ENCODE results near the gene YPEL5.

Gene YPEL5

GRCh38 chr2:30149976-30150375, 3.2 kb downstream of the YPEL5 start:
- Mint-ChIP-seq H3K9me3 (no peaks in the 10 kb centered on the region), H3K27ac (peak overlapping the region; percentile 89), H3K27me3 (no peaks in the 10 kb centered on the region), H3K4me1 (peaks cover 73% of the 10 kb centered on the region), H3K36me3 (peaks cover 10% of the 10 kb centered on the region), H3K4me3 (peak overlapping the region; percentile 60)

DNA sequence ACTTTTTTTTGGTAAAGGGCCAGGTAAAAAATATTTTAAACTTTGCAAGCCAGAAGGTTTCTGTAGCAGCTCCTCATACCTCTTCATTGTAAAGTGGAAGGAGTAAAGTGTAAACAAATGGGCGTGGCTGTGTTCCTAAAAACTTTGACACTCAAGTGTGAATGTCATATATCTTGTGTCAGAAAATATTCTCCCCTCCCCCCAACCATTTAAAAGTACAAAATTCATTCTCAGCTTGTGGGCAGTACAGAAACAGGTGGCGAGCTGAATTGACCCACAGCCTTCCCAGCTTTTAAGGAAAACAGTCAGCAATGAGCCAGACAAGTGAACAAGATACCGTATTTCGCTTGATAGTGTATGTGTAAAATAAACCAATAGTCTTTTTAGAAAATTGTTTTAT, 4.0 kb downstream of the YPEL5 start:
- H3K27me3 Mint-ChIP-seq: no peaks in the 10 kb centered on the region
- H3K36me3 Mint-ChIP-seq: peaks cover 10% of the 10 kb centered on the region
- peak overlapping the region; percentile 60 for H3K4me3 Mint-ChIP-seq
- H3K27ac Mint-ChIP-seq: no peak overlapping the region
- peaks cover 73% of the 10 kb centered on the region for H3K4me1 Mint-ChIP-seq
- no peaks in the 10 kb centered on the region for H3K9me3 Mint-ChIP-seq

GRCh38 chr2:30152385-30152784, 5.6 kb downstream of the YPEL5 start:
- H3K4me3 Mint-ChIP-seq: no peak overlapping the region
- peak overlapping the region; percentile 19 for H3K27ac Mint-ChIP-seq
- no peaks in the 10 kb centered on the region for H3K27me3 Mint-ChIP-seq
- peaks cover 13% of the 10 kb centered on the region for H3K36me3 Mint-ChIP-seq
- H3K9me3 Mint-ChIP-seq: no peaks in the 10 kb centered on the region
- H3K4me1 Mint-ChIP-seq: peaks cover 81% of the 10 kb centered on the region

- Mint-ChIP-seq H3K4me3 (no peak overlapping the region), H3K36me3 (peaks cover 14% of the 10 kb centered on the region), H3K27me3 (no peaks in the 10 kb centered on the region), H3K4me1 (peaks cover 70% of the 10 kb centered on the region), H3K27ac (no peak overlapping the region), H3K9me3 (no peaks in the 10 kb centered on the region)
Measured at GRCh38 chr2:30155202-30155601, 8.4 kb downstream of the YPEL5 start.

GRCh38 chr2:30155889-30156658, 9.3 kb downstream of the YPEL5 start:
- Mint-ChIP-seq H3K27ac (peak overlapping the region; percentile 76), H3K4me1 (peaks cover 64% of the 10 kb centered on the region), H3K4me3 (no peak overlapping the region), H3K27me3 (no peaks in the 10 kb centered on the region), H3K9me3 (no peaks in the 10 kb centered on the region), H3K36me3 (peaks cover 11% of the 10 kb centered on the region)

GRCh38 chr2:30157616-30158015, 10.8 kb downstream of the YPEL5 start:
- Mint-ChIP-seq H3K4me3 (no peak overlapping the region), H3K27ac (peak overlapping the region; percentile 23), H3K27me3 (no peaks in the 10 kb centered on the region), H3K9me3 (no peaks in the 10 kb centered on the region), H3K4me1 (peaks cover 57% of the 10 kb centered on the region), H3K36me3 (peaks cover 11% of the 10 kb centered on the region)

- H3K27ac Mint-ChIP-seq: no peak overlapping the region
- no peaks in the 10 kb centered on the region for H3K27me3 Mint-ChIP-seq
- peaks cover 43% of the 10 kb centered on the region for H3K4me1 Mint-ChIP-seq
- H3K9me3 Mint-ChIP-seq: no peaks in the 10 kb centered on the region
- peaks cover 9% of the 10 kb centered on the region for H3K36me3 Mint-ChIP-seq
- H3K4me3 Mint-ChIP-seq: no peak overlapping the region
Measured at GRCh38 chr2:30159766-30160165, 13.0 kb downstream of the YPEL5 start.

GRCh38 chr2:30161929-30162706, 15.3 kb downstream of the YPEL5 start:
- peak overlapping the region; percentile 93 for H3K27ac Mint-ChIP-seq
- H3K36me3 Mint-ChIP-seq: peaks cover 7% of the 10 kb centered on the region
- H3K9me3 Mint-ChIP-seq: no peaks in the 10 kb centered on the region
- H3K27me3 Mint-ChIP-seq: no peaks in the 10 kb centered on the region
- no peak overlapping the region for H3K4me3 Mint-ChIP-seq
- peaks cover 30% of the 10 kb centered on the region for H3K4me1 Mint-ChIP-seq

DNA sequence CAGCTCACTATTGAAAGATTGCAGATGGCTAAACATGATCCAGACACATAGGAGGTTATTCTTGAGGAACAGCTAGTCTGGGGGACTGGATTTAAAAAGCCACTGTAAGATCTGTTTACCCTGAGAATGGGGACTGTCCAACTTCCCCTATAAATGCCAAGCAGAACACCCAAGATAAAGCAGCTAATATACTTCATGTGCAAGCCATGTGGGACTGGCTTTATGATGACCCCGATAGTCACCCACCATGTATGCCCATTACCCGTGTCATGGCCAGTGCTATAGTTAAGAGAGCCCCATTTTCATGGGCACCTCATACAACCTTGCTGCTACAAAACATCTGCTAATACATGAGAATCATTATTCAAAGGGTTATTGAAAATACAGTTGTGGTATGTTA, 16.0 kb downstream of the YPEL5 start:
- Mint-ChIP-seq H3K4me3 (no peak overlapping the region), H3K27ac (no peak overlapping the region)

DNA sequence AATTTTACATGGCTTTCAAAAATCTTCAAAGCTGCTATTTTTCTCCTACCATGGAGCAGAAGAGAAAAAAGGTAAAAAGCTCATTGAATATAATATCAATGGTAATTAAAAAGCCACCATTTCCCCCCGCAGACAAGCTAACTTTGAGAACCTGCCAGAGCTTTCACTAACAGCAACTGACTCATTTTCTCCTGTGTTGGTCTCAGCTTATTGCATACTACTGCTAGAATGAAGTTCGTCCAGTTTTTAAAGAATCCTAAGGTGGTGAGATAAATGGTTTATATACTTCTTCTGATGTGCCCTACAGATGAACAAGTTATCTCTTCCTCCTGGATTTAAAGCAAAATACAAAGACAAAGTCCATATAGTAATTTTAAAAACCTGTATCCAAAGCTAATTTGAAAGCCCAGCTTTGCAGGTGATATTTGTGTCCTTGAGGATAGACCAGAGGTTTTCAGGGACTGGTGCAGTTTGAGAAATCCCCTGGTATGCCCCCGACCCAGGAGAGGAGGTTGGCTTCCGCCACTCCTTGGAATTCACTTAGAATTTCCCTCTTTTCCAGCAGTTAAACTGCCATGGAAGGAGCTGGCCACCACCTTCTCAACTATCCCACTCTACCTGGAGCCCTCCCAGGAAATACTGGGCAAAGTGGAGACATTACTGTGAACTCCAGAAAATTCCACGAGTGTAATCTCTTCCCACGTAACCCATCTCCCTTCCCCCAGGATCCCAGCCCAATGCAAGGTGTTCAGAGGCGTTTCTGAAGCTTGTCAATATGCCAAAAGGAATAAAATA, 17.5 kb downstream of the YPEL5 start:
- H3K4me3 Mint-ChIP-seq: no peak overlapping the region
- H3K4me1 Mint-ChIP-seq: peaks cover 21% of the 10 kb centered on the region
- H3K36me3 Mint-ChIP-seq: no peaks in the 10 kb centered on the region
- no peaks in the 10 kb centered on the region for H3K9me3 Mint-ChIP-seq
- H3K27me3 Mint-ChIP-seq: no peaks in the 10 kb centered on the region
- no peak overlapping the region for H3K27ac Mint-ChIP-seq

More for the DNA sequence above, 16.0 kb downstream of the YPEL5 start:
- Mint-ChIP-seq H3K9me3 (no peaks in the 10 kb centered on the region), H3K4me1 (peaks cover 25% of the 10 kb centered on the region), H3K36me3 (peaks cover 7% of the 10 kb centered on the region), H3K27me3 (no peaks in the 10 kb centered on the region)

DNA sequence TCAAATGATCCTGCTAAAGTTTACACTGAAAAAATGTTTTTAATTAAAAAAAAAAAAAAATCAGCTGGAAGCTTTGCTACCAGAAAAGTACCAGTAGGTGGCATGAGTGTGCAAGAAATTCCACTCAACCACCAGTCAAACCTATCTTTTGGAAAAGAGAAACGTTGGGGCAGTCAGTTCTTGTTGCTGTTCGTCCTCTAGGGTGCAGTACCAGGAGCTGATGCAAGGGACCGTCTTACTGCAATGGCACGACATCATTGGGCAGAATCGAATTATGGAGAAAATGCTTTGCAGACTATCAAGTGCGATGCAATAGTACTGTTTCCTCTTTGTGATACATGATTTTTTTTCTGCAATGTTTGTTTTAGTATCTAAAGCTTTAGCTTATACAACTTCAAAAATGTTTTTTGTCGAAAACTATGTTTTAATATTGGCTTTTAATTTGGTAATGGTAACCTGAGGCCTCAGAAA, 18.3 kb downstream of the YPEL5 start:
- Mint-ChIP-seq H3K27ac (no peak overlapping the region), H3K4me3 (no peak overlapping the region), H3K9me3 (no peaks in the 10 kb centered on the region), H3K4me1 (peaks cover 16% of the 10 kb centered on the region), H3K36me3 (no peaks in the 10 kb centered on the region), H3K27me3 (no peaks in the 10 kb centered on the region)

DNA sequence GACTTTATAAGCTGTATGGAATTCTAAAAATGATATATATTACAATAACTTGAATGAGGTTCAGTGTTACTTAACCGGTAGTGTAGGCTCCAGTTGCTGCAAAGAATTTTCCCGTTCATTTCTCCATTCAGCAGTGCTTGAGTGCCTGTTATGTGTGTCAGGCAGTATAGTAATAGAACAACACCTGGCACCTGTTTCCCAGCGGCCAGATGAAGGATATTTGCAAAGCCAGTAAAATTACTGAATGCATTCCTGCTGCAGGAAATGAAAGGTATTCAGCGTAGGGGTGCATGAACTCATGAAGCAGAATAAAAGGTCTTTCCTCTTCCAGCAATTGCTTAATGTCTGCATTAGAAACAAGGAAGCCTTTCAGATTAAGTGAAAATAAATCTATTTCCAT, 18.8 kb downstream of the YPEL5 start:
- Mint-ChIP-seq H3K36me3 (no peaks in the 10 kb centered on the region), H3K27me3 (no peaks in the 10 kb centered on the region), H3K9me3 (no peaks in the 10 kb centered on the region), H3K4me1 (peaks cover 16% of the 10 kb centered on the region), H3K4me3 (no peak overlapping the region), H3K27ac (no peak overlapping the region)

GRCh38 chr2:30172627-30173026, 25.8 kb downstream of the YPEL5 start:
- Mint-ChIP-seq H3K9me3 (no peaks in the 10 kb centered on the region), H3K4me1 (no peaks in the 10 kb centered on the region), H3K36me3 (no peaks in the 10 kb centered on the region), H3K27me3 (no peaks in the 10 kb centered on the region), H3K27ac (no peak overlapping the region), H3K4me3 (no peak overlapping the region)

DNA sequence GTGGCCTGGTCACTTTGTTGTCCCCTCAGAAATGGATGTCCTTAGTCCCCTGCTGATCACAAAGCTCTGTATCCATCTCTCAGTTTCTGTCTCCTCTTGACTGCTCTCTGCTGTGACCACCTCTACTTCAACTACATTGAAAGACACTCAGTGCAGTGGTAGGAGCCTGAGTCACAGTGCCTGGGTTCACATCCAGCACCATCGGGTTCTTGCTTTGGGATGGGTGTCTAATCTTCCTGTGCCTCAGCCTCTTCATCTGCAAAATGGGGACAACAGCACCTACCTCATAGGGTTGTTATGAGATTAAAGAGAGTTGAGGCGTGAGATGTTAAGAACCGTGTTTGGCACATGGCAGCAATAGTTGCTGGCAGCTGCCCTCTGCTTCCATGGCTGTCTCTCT, 30.6 kb downstream of the YPEL5 start:
- Mint-ChIP-seq H3K4me1 (no peaks in the 10 kb centered on the region), H3K4me3 (no peak overlapping the region), H3K9me3 (no peaks in the 10 kb centered on the region), H3K36me3 (no peaks in the 10 kb centered on the region), H3K27ac (no peak overlapping the region), H3K27me3 (no peaks in the 10 kb centered on the region)

- no peaks in the 10 kb centered on the region for H3K27me3 Mint-ChIP-seq
- no peaks in the 10 kb centered on the region for H3K36me3 Mint-ChIP-seq
- H3K27ac Mint-ChIP-seq: no peak overlapping the region
- no peak overlapping the region for H3K4me3 Mint-ChIP-seq
- H3K4me1 Mint-ChIP-seq: no peaks in the 10 kb centered on the region
- H3K9me3 Mint-ChIP-seq: no peaks in the 10 kb centered on the region
Measured at GRCh38 chr2:30177956-30178355, 31.1 kb downstream of the YPEL5 start.
